GM20000 (cell line): ENCODE measurements around the gene LRRC8B.

Experiments used
- DNase-seq: peaks from one replicate; pipeline ENCODE4 v3.0.0; 2012; ENCODE audit warnings: low spot score
- CTCF ChIP-seq: IDR thresholded peaks from 2 replicates; pipeline ENCODE4 v1.5.1; 2012; ENCODE audit warnings: mild to moderate bottlenecking, control low read depth; ENCODE audit errors: extremely low read depth, missing control alignments

LRRC8B gene

DNA sequence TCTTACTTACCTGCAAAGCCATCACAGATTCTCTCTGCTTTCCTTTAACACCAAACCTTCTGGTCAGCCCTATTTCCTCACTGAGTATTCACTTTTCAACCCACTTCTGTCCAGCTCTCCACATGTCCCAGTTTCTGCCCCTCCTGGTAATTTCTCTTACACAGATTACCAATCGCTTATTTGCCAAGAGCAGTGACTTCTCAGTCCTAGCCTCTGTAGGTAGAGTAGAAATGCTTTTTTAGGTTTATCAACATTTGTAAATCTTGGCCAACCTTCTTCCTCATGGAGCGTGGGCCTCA lies 74.7 kb downstream of the LRRC8B start:
- TF ChIP-seq CTCF: no peak

DNA sequence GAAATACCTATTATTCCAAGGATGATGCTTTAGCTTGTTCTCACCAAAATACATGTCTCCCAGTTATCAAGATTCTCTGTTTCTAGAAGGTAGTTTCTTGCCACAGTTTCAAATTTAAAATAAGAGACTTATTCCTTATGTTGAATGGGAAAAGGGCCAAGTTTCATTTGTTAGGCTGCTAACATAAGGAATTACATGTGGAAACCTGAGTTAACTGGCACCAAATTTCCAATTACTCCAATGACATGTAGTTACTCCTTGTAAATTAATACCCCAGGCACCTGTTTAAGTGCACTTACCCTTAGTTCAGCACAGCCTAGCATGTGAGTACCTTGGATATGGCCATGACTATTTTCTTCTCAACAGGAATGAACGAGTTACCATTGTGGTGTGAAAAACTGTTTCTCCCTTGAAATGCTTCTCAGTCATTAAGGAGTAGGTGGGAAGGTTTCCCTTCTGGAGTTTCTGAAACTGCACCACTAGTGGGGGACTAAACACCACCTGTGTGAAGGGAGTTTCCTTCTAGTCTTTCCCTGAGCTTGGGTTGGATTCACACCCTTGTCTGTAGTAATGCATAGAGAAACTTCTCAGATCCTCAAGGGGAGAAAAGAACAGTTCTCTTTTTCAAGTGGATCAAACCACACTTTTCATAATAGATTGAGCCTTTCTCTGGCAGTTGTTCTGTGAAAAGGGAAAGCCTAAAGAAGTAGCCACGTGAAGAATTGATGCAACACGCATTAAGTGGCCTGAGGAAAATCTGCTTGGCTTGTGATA lies 76.0 kb downstream of the LRRC8B start:
- no peak for TF ChIP-seq CTCF
- DNase-seq: no peak

More for the DNA sequence above, 74.7 kb downstream of the LRRC8B start:
- no peak for DNase-seq

DNA sequence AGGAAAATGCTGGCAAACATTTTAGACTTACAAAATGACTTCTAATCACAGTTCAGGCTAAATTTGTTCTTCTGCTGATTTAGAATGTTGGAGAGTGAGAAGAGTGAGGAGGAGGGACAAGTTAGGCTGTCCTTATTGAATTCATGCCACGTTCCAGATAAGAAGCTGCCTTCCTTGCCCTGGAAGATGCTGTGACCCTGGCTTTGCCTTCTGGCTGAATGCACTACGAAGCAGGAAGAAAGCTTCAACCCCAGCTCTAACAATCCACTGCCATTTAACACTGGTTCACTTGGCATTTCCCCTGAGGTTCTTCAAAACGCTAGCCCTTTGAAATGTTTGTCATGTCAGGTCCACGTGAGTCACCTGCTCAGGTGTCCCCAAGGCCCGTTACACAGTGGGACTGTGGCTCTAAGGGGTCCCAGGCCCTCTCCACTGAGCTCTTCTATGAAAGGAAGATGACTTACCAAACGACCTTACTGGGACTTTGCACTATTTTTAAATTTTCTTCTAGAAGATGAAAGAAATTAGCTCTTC lies 78.3 kb downstream of the LRRC8B start:
- no peak for TF ChIP-seq CTCF
- no peak for DNase-seq

DNA sequence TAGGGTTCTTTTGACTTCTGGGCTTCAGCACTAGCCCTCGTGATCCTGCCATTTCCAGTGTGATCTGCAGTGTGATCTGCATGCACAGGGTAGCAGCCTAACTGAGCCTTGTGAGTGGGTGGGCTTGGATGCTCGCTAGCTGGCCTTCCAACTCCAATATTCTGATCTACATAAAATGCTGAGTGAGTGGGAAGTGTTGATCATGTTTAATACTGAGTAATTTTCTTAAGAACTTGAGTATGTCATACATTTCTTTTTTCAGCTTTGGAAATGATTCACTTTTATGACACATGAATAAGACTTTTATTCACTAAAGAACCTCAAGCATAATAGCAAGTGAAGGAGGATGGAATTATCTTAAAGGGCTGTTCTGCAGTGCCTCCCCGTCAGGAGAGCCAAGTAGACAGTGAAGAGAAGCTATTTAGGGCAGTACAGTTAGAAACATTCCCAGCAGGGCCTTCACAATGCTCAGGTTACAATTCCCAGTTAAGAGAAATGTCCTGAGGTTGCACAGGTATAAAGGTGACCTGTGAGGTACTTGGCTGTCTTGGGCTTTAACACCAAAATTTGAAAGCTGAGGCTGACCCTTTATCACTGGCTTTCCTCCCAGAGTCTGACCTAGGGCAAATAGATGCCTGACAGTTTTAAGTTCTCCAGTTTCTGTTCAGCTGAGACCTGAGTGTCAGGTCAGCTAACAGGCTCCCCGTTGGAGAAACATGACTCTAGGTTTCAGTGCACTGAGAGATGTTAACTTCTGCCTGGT lies 79.2 kb downstream of the LRRC8B start:
- no peak for DNase-seq
- no peak for TF ChIP-seq CTCF

DNA sequence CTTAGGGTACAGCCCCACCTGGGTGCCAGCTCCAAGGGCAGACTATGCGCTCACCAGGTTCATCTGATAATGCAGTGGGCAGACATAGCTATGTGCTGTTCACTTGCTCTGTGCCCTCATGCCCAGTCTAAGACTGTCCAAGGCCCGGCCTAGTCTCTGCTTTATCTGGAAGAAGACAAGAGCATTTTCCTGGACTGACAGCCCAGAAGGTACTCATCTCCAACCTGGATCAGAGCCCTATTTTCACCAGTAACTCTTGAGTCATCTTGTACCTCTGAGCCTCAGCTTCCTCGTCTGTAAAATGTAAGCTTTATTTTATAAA lies 79.7 kb downstream of the LRRC8B start:
- no peak for TF ChIP-seq CTCF
- no peak for DNase-seq

DNA sequence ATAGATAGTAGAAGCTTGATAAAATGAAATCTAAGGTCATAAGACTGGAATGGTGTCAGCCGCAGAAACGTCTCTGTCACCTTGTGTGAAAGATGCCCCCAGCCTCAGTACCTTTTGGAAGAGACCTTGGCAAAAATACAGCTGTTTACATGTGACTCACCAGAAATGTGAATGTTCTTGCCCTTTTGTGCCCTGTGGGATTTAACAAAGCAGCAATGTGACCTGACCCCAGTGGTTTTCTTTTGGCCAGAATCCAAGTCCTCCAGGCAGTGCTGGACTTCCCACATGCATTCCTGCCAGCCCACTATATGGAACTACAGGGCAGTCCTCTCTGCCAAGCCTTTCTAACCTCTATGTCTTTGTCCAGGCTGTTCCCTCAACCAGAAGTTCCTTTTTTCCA lies 81.1 kb downstream of the LRRC8B start:
- TF ChIP-seq CTCF: no peak
- no peak for DNase-seq

DNA sequence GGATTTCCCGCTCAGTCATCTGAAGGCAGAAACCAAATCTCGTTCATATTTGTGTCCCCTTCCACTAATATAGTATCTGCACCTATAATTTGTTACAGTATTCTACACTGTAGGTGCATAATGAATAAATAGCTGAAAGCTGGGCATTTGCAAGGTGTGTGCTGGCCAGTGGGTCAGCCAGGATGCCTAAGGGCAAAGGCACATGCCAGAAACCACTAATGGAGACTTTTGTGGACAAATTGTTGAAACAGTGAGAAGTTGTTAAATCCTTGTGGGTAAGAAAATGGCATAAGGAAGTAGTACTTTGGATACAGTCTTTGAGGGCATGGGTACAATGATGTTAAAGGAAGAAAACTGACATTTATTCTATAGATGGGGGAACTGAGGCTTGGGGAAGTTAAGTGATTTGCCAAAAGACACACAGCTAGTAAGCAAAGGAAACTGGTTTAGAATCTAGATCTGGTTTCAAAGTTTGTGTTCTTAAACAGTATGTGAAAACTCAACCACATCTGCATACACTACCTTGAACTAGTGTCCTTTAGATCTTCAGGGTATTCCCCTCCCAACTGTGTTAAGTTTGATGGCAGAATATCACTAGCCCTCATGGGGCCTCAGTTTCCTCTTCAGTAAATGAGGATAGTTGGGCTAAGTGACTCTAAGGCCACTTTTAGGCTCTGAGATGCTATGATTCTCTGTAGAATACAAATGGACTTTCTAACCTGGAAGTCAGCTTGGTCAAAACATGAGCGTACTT lies 81.8 kb downstream of the LRRC8B start:
- DNase-seq: no peak
- no peak for TF ChIP-seq CTCF
